ENCODE data around the gene SCTR. TPM values are rescaled to one million over a fixed set of nuclear protein-coding genes. Genes with fewer than 3 reads are reported as not detected.

Gene SCTR
- total and polyA plus RNA-seq, 2 of the 8 experiments (the other 6 are each of a cell fraction or from before 2014, with no cell fraction given), result 0.15 TPM; not detected in 1

DNA sequence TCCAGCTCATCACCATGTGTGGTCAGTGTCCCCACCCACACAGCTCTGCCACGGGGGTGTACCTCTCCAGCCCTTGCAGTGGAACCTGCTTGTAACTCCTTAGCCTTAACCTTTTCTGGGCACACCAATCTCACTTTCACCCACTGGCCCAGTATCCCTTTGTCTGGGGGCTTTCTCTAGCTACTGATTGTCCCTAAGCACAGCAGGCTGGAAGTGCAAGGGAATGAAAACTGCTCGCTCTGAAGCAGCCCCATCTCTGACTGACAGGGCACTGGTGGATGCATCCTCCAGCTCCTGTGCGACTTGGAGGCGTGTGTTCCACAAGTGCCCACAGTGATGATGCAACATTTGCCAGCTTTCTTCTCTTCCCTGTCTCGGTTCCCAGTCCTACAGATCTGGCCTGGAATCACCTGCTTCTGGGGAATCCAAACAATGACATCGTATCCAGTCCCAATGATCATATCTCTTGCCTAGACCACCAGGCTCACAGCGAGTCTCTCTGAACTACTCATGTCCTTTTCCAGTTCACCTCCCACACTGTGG lies 33.6 kb downstream of the SCTR start:
- no peak overlapping the region for H3K56ac ChIP-seq (replicated peaks; ENCODE audit: insufficient read length, low read depth, low read length)
- H4K91ac ChIP-seq (replicated peaks; ENCODE audit: insufficient read length, low read length), result no peak overlapping the region
- no peak overlapping the region for H2BK15ac ChIP-seq (ENCODE audit: low read length)
- H4K20me1 ChIP-seq (replicated peaks in 1 of 2; ENCODE audit: control insufficient read depth in 1 of 2, insufficient read depth in 2 of 2, low read length in 2 of 2), result no peaks in the 10 kb centered on the region
- no peak overlapping the region for H3K23ac ChIP-seq (ENCODE audit: insufficient read length)
- WGBS, 2 experiments (ENCODE audit: extremely low coverage in 1 of 2, insufficient coverage in 1 of 2, insufficient read length in 1 of 2, insufficient replicate concordance in 2 of 2, low coverage in 1 of 2, low lambda C conversion rate in 2 of 2, missing lambda C conversion rate in 1 of 2), result 88% methylated on average over 7 of the region's 7 CpGs; no CpG with 5 or more reads in 1 of the 2 experiments
- H2BK120ac ChIP-seq (replicated peaks; ENCODE audit: low read depth, low read length), result no peak overlapping the region
- no peak overlapping the region for H3K18ac ChIP-seq (ENCODE audit: extremely low read depth, low read length)
- H3K27ac ChIP-seq (ENCODE audit: low read depth, low read length), result no peak overlapping the region
- FAIRE-seq, result no peak
- H3K9ac ChIP-seq (replicated peaks in 1 of 4; ENCODE audit: extremely low read depth in 1 of 4, low read depth in 3 of 4, low read length in 3 of 4), result no peak overlapping the region
- ChIA-PET POLR2A (ENCODE audit: partially characterized antibody) (no interaction called here), CTCF (ENCODE audit: partially characterized antibody) (interaction anchor here (0.8 to 7.1 kb wide), 6 partner anchors 14 to 464 kb away, joined by 3 to 100 read pairs (median 4); no protein-coding TSS in a partner anchor)
- TF ChIP-seq CEBPB (IDR thresholded peaks at IDR 0.05; ENCODE audit: low read depth, low read length) (0 out of 2 replicates have a peak, but pooled peaks have one; percentile 29), SIRT6 (IDR thresholded peaks at IDR 0.05; ENCODE audit: low read length) (no peak), SIX5 (IDR thresholded peaks at IDR 0.05; ENCODE audit: low read depth, low read length) (no peak), CHD1 (IDR thresholded peaks at IDR 0.05; ENCODE audit: low read depth, low read length) (no peak)
- TF ChIP-seq, protein P1, sequence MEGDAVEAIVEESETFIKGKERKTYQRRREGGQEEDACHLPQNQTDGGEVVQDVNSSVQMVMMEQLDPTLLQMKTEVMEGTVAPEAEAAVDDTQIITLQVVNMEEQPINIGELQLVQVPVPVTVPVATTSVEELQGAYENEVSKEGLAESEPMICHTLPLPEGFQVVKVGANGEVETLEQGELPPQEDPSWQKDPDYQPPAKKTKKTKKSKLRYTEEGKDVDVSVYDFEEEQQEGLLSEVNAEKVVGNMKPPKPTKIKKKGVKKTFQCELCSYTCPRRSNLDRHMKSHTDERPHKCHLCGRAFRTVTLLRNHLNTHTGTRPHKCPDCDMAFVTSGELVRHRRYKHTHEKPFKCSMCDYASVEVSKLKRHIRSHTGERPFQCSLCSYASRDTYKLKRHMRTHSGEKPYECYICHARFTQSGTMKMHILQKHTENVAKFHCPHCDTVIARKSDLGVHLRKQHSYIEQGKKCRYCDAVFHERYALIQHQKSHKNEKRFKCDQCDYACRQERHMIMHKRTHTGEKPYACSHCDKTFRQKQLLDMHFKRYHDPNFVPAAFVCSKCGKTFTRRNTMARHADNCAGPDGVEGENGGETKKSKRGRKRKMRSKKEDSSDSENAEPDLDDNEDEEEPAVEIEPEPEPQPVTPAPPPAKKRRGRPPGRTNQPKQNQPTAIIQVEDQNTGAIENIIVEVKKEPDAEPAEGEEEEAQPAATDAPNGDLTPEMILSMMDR (IDR thresholded peaks at IDR 0.05; ENCODE audit: control extremely low read depth in 1 of 3, insufficient read depth in 1 of 3, low read depth in 1 of 3, low read length in 3 of 3), result no peak
- no peaks in the 10 kb centered on the region for H3K79me1 ChIP-seq (ENCODE audit: low read depth, low read length)
- H3K36me3 ChIP-seq (ENCODE audit: control insufficient read depth in 2 of 4, insufficient read depth in 4 of 4, low read length in 3 of 4), result no peaks in the 10 kb centered on the region
- H2BK5ac ChIP-seq (ENCODE audit: low read depth, low read length), result no peak overlapping the region
- no peak overlapping the region for H4K5ac ChIP-seq (ENCODE audit: insufficient read length, low read depth, low read length)
- no peak overlapping the region for H3K4me3 ChIP-seq (ENCODE audit: extremely low read depth in 1 of 4, insufficient read depth in 2 of 4, low read depth in 3 of 4, low read length in 4 of 4)
- H3K79me2 ChIP-seq (ENCODE audit: control insufficient read depth in 1 of 2, insufficient read depth in 2 of 2, low read length in 2 of 2), result no peaks in the 10 kb centered on the region
- H2AK5ac ChIP-seq (ENCODE audit: low read depth, low read length), result peak overlapping the region; percentile 56; the same call in 1 of the 2 replicates
- H3K9me3 ChIP-seq (ENCODE audit: insufficient read depth in 2 of 2, low read depth in 1 of 2, low read length in 1 of 2), result no peaks in the 10 kb centered on the region
- no peaks in the 10 kb centered on the region for H3K23me2 ChIP-seq (ENCODE audit: low read depth, low read length)
- peak overlapping the region; percentile 26; the same call in 1 of the 2 replicates for H2BK20ac ChIP-seq (ENCODE audit: low read length)
- peak overlapping the region; percentile 18; the same call in 1 of the 2 replicates for H2AFZ ChIP-seq (ENCODE audit: low read length)
- peaks cover 0 to 2% (median 1%) of the 10 kb centered on the region in 4 experiments; a peak in 5 of 7 replicates for H3K4me1 ChIP-seq (replicated peaks in 1 of 4; ENCODE audit: control insufficient read depth in 3 of 4, insufficient read depth in 4 of 4, low read length in 3 of 4)
- H2BK12ac ChIP-seq (ENCODE audit: low read depth, low read length), result peak overlapping the region; percentile 85; the same call in 1 of the 2 replicates
- no peak for DNase-seq (ENCODE audit: low read depth in 1 of 2, low spot score in 2 of 2)
- H3K27me3 ChIP-seq (replicated peaks in 1 of 4; ENCODE audit: control insufficient read depth in 3 of 4, extremely low read depth in 1 of 4, insufficient read depth in 3 of 4, low read length in 3 of 4), result no peaks in the 10 kb centered on the region; a peak in 1 of 7 replicates
- H4K8ac ChIP-seq (ENCODE audit: extremely low read depth, insufficient read depth, low read length), result no peak overlapping the region; the same call in 1 of the 2 replicates
- H3K4me2 ChIP-seq (ENCODE audit: insufficient read depth in 1 of 2, low read depth in 2 of 2, low read length in 2 of 2), result no peak overlapping the region
- no peak overlapping the region for H3K14ac ChIP-seq (ENCODE audit: insufficient read length)
- no peak overlapping the region for H3K4ac ChIP-seq (replicated peaks; ENCODE audit: insufficient read length, low read depth, low read length)

Data from H1 (cell line).